Fibroblast of lung (primary cell): ENCODE data around the gene DHRS12. TPM values are rescaled to one million over a fixed set of nuclear protein-coding genes. Genes with fewer than 3 reads are reported as not detected.

Experiments used
- DNase-seq, 2 donors: peaks; one replicate each; pipeline versions ENCODE4 v3.0.0 to v3.0.0-alpha.2; 2010; ENCODE audit warnings: low read depth in 2 of 2
- H2AFZ ChIP-seq: 2 replicates; pipeline ENCODE4 v1.5.1; 2012; ENCODE audit warnings: low read length, control low read depth, inconsistent platforms
- H3K27ac ChIP-seq: 2 replicates; pipeline ENCODE4 v1.5.1; 2011; ENCODE audit warnings: low read length, control low read depth; ENCODE audit not compliant: insufficient read depth
- H3K27me3 ChIP-seq: 2 replicates; pipeline ENCODE4 v1.5.1; 2011; ENCODE audit warnings: mild to moderate bottlenecking, low read length; ENCODE audit not compliant: control insufficient read depth, insufficient read depth
- H3K36me3 ChIP-seq: 2 replicates; pipeline ENCODE4 v1.5.1; 2011; ENCODE audit warnings: low read length; ENCODE audit not compliant: control insufficient read depth, insufficient read depth
- H3K4me1 ChIP-seq: 2 replicates; pipeline ENCODE4 v1.5.1; 2011; ENCODE audit warnings: low read length; ENCODE audit not compliant: control insufficient read depth, insufficient read depth; ENCODE audit errors: extremely low read depth
- H3K4me2 ChIP-seq: 2 replicates; pipeline ENCODE4 v1.5.1; 2011; ENCODE audit warnings: low read length, control low read depth; ENCODE audit not compliant: insufficient read depth; ENCODE audit errors: extremely low read depth
- H3K4me3 ChIP-seq, 4 experiments: fragments of 200-600 bp in 1 of 4; sonication (generic) in 1 of 4; replicated peaks in 1 of 4; 2 replicates each; pipeline ENCODE4 v1.5.1; 2011 to 2016; ENCODE audit warnings: low read length in 4 of 4, low read depth in 3 of 4, mild to moderate bottlenecking in 3 of 4, control low read depth in 2 of 4, inconsistent platforms in 1 of 4, mixed read lengths in 1 of 4; ENCODE audit not compliant: insufficient read depth in 1 of 4; ENCODE audit errors: control extremely low read depth in 1 of 4
- H3K79me2 ChIP-seq: 2 replicates; pipeline ENCODE4 v1.5.1; 2012; ENCODE audit warnings: mild to moderate bottlenecking, low read length, inconsistent platforms; ENCODE audit not compliant: control insufficient read depth, insufficient read depth
- H3K9ac ChIP-seq: 2 replicates; pipeline ENCODE4 v1.5.1; 2011; ENCODE audit warnings: mild to moderate bottlenecking, low read length, control low read depth; ENCODE audit not compliant: insufficient read depth
- H3K9me3 ChIP-seq: 2 replicates; pipeline ENCODE4 v1.5.1; 2012; ENCODE audit warnings: low read depth, low read length; ENCODE audit not compliant: control insufficient read depth, insufficient read depth
- H4K20me1 ChIP-seq: 2 replicates; pipeline ENCODE4 v1.5.1; 2011; ENCODE audit warnings: low read length; ENCODE audit not compliant: control insufficient read depth, insufficient read depth; ENCODE audit errors: extremely low read depth
- CTCF ChIP-seq, 2 donors: IDR thresholded peaks in 1 of 2; conservative IDR thresholded peaks in 1 of 2; 1 replicate in 1 of 2; 2 replicates in 1 of 2; pipeline ENCODE4 v1.5.1; 2011 to 2012; ENCODE audit warnings: low read length in 2 of 2, control low read depth in 1 of 2, inconsistent platforms in 1 of 2, low read depth in 1 of 2, mild to moderate bottlenecking in 1 of 2
- EZH2 ChIP-seq: IDR thresholded peaks from 2 replicates; pipeline ENCODE4 v1.5.1; 2012; ENCODE audit warnings: low read length, control low read depth, mild to moderate bottlenecking; ENCODE audit errors: missing control alignments
- polyA plus RNA-seq, 2 donors: library from polyadenylated mRNA; depleted of rRNA in 1 of 2; stranded (reverse) in 1 of 2; unstranded in 1 of 2; fragments of >200 nt; gene quantifications; 2 replicates each; pipeline ENCODE4 v1.2.1, GENCODE V29; 2011 to 2012; ENCODE audit warnings: missing spikeins in 1 of 2
- total RNA-seq: library from RNA; depleted of rRNA; stranded (reverse); fragments of >200 nt; gene quantifications from 2 replicates; pipeline ENCODE4 v1.2.1, GENCODE V29; 2014

The DHRS12 gene
- total and polyA plus RNA-seq, 2 donors (not counting 1 experiment from before 2014, with no cell fraction given) = 5.7 to 6.1 TPM

GRCh38 chr13:51795419-51795818, 8.5 kb downstream of the DHRS12 start:
- no peak for DNase-seq
- Histone ChIP-seq H3K79me2 (no peaks in the 10 kb centered on the region), H3K9ac (no peak overlapping the region), H3K4me3 (no peak overlapping the region), H3K27me3 (no peaks in the 10 kb centered on the region), H2AFZ (no peak overlapping the region), H3K4me1 (peaks cover 4% of the 10 kb centered on the region), H4K20me1 (no peaks in the 10 kb centered on the region), H3K9me3 (no peaks in the 10 kb centered on the region), H3K27ac (no peak overlapping the region), H3K36me3 (no peaks in the 10 kb centered on the region), H3K4me2 (no peak overlapping the region)
- TF ChIP-seq CTCF (conservative IDR thresholded peaks at IDR 0.05 in 1 of 2, IDR thresholded peaks at IDR 0.05 in 1 of 2; ENCODE audit: low read depth in 1 of 2, low read length in 2 of 2) = no peak
- no peak for TF ChIP-seq EZH2

DNA sequence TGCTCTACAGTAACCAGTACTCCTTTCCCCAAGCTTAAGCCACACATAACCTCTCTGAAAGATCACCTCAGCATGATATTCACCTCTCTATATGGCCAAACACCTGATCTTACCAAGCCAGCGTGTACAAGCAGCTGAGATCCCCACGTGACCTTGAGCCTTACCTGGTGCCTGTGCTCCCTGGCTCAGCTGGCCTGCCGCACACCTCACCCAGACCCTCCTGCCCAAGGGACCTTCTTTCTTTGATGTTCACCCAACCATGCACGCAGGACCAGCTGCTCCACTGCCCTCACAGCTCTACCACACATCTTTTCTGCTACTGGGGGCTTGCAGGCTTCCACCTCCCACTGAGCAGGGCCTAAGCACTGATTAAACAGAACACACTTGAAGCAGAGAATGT, 9.0 kb downstream of the DHRS12 start:
- Histone ChIP-seq H3K27ac (no peak overlapping the region), H3K4me2 (no peak overlapping the region), H3K9ac (no peak overlapping the region), H4K20me1 (no peaks in the 10 kb centered on the region), H3K4me1 (peaks cover 4% of the 10 kb centered on the region), H3K9me3 (no peaks in the 10 kb centered on the region), H2AFZ (no peak overlapping the region), H3K79me2 (no peaks in the 10 kb centered on the region), H3K36me3 (no peaks in the 10 kb centered on the region), H3K4me3 (no peak overlapping the region), H3K27me3 (no peaks in the 10 kb centered on the region)
- no peak for DNase-seq
- no peak for TF ChIP-seq CTCF (conservative IDR thresholded peaks at IDR 0.05 in 1 of 2, IDR thresholded peaks at IDR 0.05 in 1 of 2; ENCODE audit: low read depth in 1 of 2, low read length in 2 of 2)
- TF ChIP-seq EZH2 = no peak

DNA sequence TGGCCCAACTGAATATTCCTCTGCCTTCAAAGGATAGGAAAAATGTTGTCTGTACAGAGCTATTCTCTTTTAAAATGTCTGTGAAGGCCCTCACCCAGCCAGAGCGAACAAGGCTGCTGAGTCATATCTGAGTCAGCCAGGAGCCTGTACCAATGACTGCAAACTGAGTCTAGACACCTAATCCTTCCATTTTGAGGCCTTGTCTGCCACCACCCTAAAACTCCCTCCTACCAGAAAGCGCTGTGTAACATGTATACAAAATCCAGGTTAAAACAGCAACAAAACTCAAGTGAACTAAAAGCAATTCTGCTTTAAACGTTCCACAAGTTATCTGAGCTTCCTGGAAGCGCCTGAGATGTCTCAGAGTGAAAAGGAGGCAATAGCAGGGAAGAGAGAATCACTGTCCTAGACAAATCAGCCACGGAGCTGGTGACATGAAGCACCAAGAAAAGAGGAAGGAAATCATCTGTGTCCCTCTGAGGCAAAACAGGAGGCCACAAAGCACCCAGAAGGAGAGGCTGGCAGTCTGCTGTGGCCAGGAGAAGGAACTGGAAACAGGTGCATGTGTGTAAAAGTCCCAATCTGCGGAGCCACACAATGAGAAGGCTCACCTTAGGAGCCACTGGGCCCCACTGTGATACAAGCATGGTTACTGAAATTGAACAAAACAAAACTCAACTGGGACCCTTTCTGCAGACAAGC, 10.2 kb downstream of the DHRS12 start:
- Histone ChIP-seq H3K27ac (no peak overlapping the region), H3K9ac (no peak overlapping the region), H3K36me3 (no peaks in the 10 kb centered on the region), H4K20me1 (no peaks in the 10 kb centered on the region), H3K27me3 (no peaks in the 10 kb centered on the region), H3K4me3 (no peak overlapping the region), H3K79me2 (no peaks in the 10 kb centered on the region), H3K4me1 (peaks cover 4% of the 10 kb centered on the region), H3K4me2 (no peak overlapping the region), H2AFZ (no peak overlapping the region), H3K9me3 (no peaks in the 10 kb centered on the region)
- peak; percentile 79 to 91 for DNase-seq
- TF ChIP-seq CTCF (conservative IDR thresholded peaks at IDR 0.05 in 1 of 2, IDR thresholded peaks at IDR 0.05 in 1 of 2; ENCODE audit: low read depth in 1 of 2, low read length in 2 of 2) = no peak
- TF ChIP-seq EZH2 = no peak
